22Rv1 (cell line): ENCODE results near the gene PCDH9.

Experiments used
- ZFX ChIP-seq: fragments of 450-650 bp; IDR thresholded peaks from 2 replicates; pipeline ENCODE4 v1.6.1; 2017; ENCODE audit warnings: antibody characterized with exemption, borderline replicate concordance
- TF ChIP-seq, protein P1 (sequence below): fragments of 450-650 bp; IDR thresholded peaks from 2 replicates; pipeline ENCODE4 v1.5.1; 2017; ENCODE audit warnings: mild to moderate bottlenecking

DNA sequence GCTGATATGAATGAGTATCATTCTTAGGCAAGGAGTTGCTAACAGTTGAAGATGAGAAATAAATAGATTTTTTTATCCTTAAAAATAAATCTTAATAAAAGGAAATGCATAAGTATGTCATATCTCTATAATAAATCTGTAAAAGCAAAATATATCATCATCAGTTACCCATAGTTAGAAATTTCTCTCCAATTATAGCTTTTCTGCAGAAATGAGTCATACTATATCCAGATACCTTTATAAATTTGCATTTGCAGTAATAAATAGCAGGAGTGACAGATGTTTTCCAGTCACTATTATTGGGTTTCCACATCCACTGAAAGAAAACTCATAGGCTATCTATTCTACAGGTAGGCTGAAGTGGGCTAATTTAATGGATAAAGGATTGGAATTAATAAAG, 829.8 kb downstream of the PCDH9 start:
- TF ChIP-seq, protein P1, sequence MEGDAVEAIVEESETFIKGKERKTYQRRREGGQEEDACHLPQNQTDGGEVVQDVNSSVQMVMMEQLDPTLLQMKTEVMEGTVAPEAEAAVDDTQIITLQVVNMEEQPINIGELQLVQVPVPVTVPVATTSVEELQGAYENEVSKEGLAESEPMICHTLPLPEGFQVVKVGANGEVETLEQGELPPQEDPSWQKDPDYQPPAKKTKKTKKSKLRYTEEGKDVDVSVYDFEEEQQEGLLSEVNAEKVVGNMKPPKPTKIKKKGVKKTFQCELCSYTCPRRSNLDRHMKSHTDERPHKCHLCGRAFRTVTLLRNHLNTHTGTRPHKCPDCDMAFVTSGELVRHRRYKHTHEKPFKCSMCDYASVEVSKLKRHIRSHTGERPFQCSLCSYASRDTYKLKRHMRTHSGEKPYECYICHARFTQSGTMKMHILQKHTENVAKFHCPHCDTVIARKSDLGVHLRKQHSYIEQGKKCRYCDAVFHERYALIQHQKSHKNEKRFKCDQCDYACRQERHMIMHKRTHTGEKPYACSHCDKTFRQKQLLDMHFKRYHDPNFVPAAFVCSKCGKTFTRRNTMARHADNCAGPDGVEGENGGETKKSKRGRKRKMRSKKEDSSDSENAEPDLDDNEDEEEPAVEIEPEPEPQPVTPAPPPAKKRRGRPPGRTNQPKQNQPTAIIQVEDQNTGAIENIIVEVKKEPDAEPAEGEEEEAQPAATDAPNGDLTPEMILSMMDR, result no peak
- TF ChIP-seq ZFX, result no peak
